Head of caudate nucleus (tissue), 42 donors: ENCODE measurements around the gene RTEL1.

ENCODE experiments used
- DNase-seq, 42 donors: peaks; one replicate each; pipeline versions ENCODE4 v3.0.0 to v3.0.0-alpha.2; 2020 to 2021; ENCODE audit warnings: mixed read lengths in 7 of 42
- intact Hi-C: fragments of 100-400 bp; cut with DNase I; formaldehyde crosslinking; loops from one replicate; pipeline ENCODE4 v1.15.0; 2022

Gene RTEL1

DNA sequence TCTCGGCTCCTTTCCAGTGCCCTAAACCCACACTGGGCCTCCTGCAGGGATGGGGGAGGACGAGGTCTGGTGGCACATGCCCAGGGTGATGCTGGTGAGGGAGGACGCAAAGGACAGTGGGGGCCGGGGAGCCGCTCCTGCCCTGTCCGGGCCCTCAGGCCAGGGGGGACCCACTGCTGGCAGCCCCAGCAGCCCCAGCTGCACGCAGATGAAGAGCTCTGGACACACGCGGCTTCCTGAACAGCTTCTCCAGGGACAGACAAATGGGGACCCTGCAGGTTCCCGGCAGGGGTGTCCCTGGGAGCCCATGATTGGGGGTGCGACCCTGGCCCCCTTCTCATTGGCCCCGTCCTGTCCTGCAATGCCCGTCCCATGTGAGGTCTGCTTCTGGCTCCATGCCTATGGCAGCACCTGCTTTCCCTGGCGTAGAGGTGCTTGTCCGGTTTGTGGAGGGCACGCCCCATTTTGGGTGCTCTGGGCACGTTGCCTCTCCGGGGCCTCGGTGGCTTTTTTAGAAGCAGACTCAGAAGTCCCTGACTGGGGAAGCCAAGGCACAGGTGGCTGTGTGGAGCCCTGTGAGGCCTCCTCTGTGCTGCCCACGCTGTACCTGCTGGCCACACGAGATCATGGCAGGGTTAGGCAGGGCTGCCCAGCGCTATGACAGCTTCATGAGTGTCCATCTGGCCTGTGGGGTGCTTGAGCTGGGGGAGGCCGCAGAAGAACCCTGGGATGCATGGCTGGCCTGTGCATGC lies 22.9 kb downstream of the RTEL1 start:
- intact Hi-C loops, result no loop called here

DNA sequence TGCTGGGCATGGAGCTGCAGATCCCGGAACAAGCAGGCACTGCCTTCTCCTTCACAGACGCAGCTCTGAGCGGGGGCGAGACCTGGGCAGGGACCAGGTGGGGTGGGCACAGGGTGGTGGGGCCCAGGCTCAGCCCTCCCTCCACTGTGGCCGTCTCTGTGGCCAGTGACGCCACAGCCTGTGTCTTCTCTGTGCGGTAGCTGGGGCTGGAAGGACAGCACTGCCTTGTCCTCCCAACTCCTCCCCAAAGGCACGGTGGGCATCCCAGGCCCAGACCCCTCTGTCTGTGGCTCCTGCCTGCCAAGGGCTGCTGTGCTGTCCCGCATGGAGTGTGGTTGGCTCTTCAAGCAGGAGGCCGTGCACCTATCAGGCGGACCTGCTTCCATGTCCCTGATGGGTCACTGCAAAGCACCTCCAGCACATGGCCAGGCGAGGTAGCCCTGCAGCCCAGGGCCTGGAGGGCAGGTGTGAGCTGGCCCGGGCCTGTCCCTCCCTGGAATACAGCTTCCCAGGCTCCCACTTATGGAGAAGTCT lies 23.6 kb downstream of the RTEL1 start:
- no peak for DNase-seq
- intact Hi-C loops, result no loop called here

More for the DNA sequence above, 22.9 kb downstream of the RTEL1 start:
- DNase-seq, result no peak

DNA sequence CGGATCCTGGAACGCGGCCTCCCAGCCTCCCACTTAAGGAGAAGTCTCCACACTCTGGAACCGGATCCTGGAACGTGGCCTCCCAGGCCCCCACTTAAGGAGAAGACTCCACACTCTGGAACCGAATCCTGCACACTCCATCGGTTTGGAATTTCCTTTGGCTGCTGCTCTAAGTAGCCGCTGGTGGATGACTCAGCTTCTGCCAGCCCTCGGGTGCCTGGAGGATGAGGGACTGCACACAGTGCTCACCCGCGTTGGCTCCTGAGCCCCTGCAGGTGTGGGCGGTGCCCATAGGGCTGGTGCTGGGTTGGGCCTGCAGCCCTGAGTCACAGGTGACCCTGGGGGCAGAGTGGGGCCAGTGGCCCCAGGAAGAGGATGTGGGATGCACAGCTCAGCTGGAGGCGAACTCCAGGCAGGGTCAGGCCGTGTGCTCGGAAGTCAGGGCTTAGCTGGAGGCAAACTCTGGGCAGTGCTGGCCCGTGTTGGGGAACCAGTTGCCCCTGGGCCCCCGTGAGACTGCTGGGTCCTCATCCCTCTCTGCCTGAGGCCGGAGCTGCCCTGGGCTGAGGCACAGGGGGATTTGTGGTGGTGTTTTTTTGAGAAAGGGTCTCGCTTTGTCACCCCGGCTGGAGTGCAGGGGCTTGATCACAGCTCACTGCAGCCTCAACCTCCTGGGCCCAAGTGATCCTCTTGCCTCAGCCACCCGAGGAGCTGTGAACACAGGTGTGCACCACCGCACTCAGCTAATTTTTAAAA lies 24.4 kb downstream of the RTEL1 start:
- peak in 1 of 42 donors; percentile 68 for DNase-seq
- intact Hi-C loops, result no loop called here

- intact Hi-C loops, result no loop called here
- DNase-seq, result no peak
These were observed 27.3 kb downstream of the RTEL1 start for GRCh38 chr20:63685269-63686026.

- intact Hi-C loops, result no loop called here
- no peak for DNase-seq
These were observed 28.0 kb downstream of the RTEL1 start for GRCh38 chr20:63686094-63686491.

GRCh38 chr20:63686492-63687321 lies 28.6 kb downstream of the RTEL1 start:
- intact Hi-C loops, result no loop called here
- peak in 1 of 42 donors; percentile 27 for DNase-seq

DNA sequence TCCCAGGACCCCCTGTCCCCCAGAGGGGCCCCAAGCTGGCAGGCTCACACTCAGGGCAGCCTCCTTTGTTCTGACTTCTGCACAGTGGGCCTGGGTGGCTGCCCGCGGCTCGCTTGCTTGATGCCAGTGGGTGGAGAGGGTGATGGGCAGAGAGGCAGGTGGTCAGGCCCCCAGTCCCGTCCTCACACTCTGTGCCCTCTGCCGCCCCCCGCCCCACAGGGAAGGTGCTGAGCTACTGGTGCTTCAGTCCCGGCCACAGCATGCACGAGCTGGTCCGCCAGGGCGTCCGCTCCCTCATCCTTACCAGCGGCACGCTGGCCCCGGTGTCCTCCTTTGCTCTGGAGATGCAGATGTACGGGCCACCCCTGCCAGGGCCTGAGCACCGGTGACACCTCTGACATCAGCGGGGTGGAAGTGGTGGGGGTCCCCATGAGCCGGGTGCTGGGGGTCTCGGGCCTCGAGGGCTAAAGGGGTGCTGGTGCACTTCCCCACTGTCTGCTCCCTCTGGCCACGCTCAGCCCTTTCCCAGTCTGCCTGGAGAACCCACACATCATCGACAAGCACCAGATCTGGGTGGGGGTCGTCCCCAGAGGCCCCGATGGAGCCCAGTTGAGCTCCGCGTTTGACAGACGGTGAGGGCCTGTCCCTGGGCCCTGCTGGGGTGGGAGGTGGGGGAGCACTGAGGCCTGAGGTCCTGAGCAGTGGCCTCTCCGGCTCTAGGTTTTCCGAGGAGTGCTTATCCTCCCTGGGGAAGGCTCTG lies 29.5 kb downstream of the RTEL1 start:
- no peak for DNase-seq
- intact Hi-C loops, result no loop called here

- intact Hi-C loops, result no loop called here
- no peak for DNase-seq
These were observed 30.3 kb downstream of the RTEL1 start for GRCh38 chr20:63688228-63689045.

- intact Hi-C loops, result no loop called here
These were observed 31.2 kb downstream of the RTEL1 start for GRCh38 chr20:63689046-63690002.

GRCh38 chr20:63690003-63690897 lies 32.1 kb downstream of the RTEL1 start:
- intact Hi-C loops, result no loop called here
- DNase-seq, result no peak

More at GRCh38 chr20:63689046-63690002, 31.2 kb downstream of the RTEL1 start:
- DNase-seq, result no peak

DNA sequence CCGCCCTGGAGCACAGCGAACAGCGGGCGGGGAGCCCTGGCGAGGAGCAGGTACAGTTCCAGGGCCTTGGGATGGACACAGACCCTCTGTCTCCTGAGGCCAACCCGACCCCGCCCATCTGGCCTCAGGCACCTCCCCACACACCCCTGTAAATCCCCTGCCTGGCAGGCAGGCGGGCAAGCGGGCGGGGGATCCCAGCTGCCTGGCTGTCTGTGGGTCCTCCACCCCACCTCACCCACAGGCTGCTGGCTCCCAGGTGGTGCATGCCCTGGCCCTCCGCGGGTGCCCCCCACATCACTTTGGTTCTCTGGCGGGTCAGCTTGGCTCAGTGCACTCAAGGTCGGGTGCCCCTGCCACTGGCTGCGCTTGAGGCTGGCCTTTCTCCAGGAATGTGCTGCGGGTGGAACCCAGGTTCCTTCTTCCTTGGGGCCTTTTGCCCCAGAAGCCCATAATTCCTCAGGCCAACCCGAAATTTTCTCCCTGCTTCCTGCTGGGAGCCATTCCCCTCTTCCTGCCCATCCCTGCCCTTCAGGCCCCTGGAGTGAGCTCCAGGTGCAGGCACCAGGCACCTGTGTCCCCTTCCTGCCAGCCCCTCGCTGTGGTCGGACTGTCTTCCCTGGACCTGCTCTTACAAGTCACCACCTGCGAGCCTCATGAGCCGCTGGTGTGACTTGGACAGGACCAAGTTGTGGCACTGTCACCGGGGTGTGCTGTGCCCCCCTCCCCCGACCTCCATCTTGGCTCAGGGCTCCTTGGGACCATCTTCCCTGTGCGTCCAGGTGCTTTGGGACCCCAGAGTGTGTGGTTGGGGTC lies 33.0 kb downstream of the RTEL1 start:
- DNase-seq, result no peak
- intact Hi-C loops, result no loop called here

- intact Hi-C loops, result no loop called here
- no peak for DNase-seq
These were observed 33.8 kb downstream of the RTEL1 start for GRCh38 chr20:63691711-63692435.

DNA sequence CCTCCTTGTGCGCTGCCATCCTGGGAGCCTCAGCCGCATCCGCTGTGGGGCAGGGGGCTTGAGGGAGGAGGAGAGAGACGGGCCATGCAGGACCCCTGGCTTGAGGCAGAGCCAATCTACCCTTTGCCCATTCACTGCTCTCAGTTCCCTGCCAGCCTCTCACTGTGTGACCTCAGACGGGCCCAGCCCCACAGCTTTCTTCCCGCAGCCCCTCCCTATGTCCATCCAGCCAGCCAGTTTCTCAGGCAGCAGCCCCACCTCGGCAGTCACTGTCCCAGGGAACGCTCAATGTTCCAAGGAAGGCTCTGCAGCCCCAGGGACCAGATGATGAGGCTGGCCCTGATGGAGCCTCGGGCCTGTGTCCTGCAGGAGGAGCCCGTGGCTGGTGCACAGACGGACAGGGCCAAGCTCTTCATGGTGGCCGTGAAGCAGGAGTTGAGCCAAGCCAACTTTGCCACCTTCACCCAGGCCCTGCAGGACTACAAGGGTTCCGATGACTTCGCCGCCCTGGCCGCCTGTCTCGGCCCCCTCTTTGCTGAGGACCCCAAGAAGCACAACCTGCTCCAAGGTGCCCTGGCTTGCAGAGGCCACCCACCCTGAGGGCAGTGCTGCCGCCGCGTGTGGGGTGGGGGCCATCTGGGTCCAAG lies 34.4 kb downstream of the RTEL1 start:
- intact Hi-C loops, result no loop called here
- no peak for DNase-seq
